ENCODE results near the gene PPP1R16B.

The PPP1R16B gene

GRCh38 chr20:38827770-38828281 lies 22.3 kb downstream of the PPP1R16B start:
- TF ChIP-seq POLR2A (IDR thresholded peaks at IDR 0.05; ENCODE audit: low read depth, low read length) = no peak
- FAIRE-seq = no peak
- no peak for DNase-seq (ENCODE audit: insufficient read length, low spot score)

GRCh38 chr20:38828514-38829295 lies 23.2 kb downstream of the PPP1R16B start:
- FAIRE-seq (no peak), DNase-seq (ENCODE audit: insufficient read length, low spot score) (no peak)
- TF ChIP-seq POLR2A (IDR thresholded peaks at IDR 0.05; ENCODE audit: low read depth, low read length) = no peak

- TF ChIP-seq POLR2A (IDR thresholded peaks at IDR 0.05; ENCODE audit: low read depth, low read length) = no peak
- FAIRE-seq = no peak
- no peak for DNase-seq (ENCODE audit: insufficient read length, low spot score)
Measured at GRCh38 chr20:38829296-38829875, 23.9 kb downstream of the PPP1R16B start.

GRCh38 chr20:38830356-38830755 lies 24.9 kb downstream of the PPP1R16B start:
- TF ChIP-seq POLR2A (IDR thresholded peaks at IDR 0.05; ENCODE audit: low read depth, low read length) = no peak
- DNase-seq (ENCODE audit: insufficient read length, low spot score) = no peak
- FAIRE-seq = no peak

GRCh38 chr20:38831049-38831691 lies 25.7 kb downstream of the PPP1R16B start:
- DNase-seq (ENCODE audit: insufficient read length, low spot score) (no peak), FAIRE-seq (no peak)
- no peak for TF ChIP-seq POLR2A (IDR thresholded peaks at IDR 0.05; ENCODE audit: low read depth, low read length)

GRCh38 chr20:38831995-38832620 lies 26.6 kb downstream of the PPP1R16B start:
- FAIRE-seq = no peak
- no peak for DNase-seq (ENCODE audit: insufficient read length, low spot score)
- no peak for TF ChIP-seq POLR2A (IDR thresholded peaks at IDR 0.05; ENCODE audit: low read depth, low read length)

- FAIRE-seq = no peak
- TF ChIP-seq POLR2A (IDR thresholded peaks at IDR 0.05; ENCODE audit: low read depth, low read length) = no peak
- no peak for DNase-seq (ENCODE audit: insufficient read length, low spot score)
Measured at GRCh38 chr20:38833154-38833856, 27.8 kb downstream of the PPP1R16B start.

- FAIRE-seq (no peak), DNase-seq (ENCODE audit: insufficient read length, low spot score) (no peak)
- no peak for TF ChIP-seq POLR2A (IDR thresholded peaks at IDR 0.05; ENCODE audit: low read depth, low read length)
Measured at GRCh38 chr20:38833857-38834164, 28.3 kb downstream of the PPP1R16B start.

- FAIRE-seq = no peak
- no peak for DNase-seq (ENCODE audit: insufficient read length, low spot score)
Measured at GRCh38 chr20:38834868-38835267, 29.4 kb downstream of the PPP1R16B start.

GRCh38 chr20:38835792-38836191 lies 30.3 kb downstream of the PPP1R16B start:
- TF ChIP-seq POLR2A (IDR thresholded peaks at IDR 0.05; ENCODE audit: low read depth, low read length) = no peak
- FAIRE-seq (no peak), DNase-seq (ENCODE audit: insufficient read length, low spot score) (no peak)

More at GRCh38 chr20:38834868-38835267, 29.4 kb downstream of the PPP1R16B start:
- TF ChIP-seq POLR2A (IDR thresholded peaks at IDR 0.05; ENCODE audit: low read depth, low read length) = no peak

GRCh38 chr20:38836991-38837390 lies 31.5 kb downstream of the PPP1R16B start:
- FAIRE-seq = no peak
- TF ChIP-seq POLR2A (IDR thresholded peaks at IDR 0.05; ENCODE audit: low read depth, low read length) = no peak
- no peak for DNase-seq (ENCODE audit: insufficient read length, low spot score)

- no peak for FAIRE-seq
Measured at GRCh38 chr20:38838326-38838725, 32.8 kb downstream of the PPP1R16B start.

GRCh38 chr20:38839563-38839962 lies 34.1 kb downstream of the PPP1R16B start:
- no peak for FAIRE-seq

More at GRCh38 chr20:38838326-38838725, 32.8 kb downstream of the PPP1R16B start:
- no peak for TF ChIP-seq POLR2A (IDR thresholded peaks at IDR 0.05; ENCODE audit: low read depth, low read length)
- DNase-seq (ENCODE audit: insufficient read length, low spot score) = no peak

More at GRCh38 chr20:38839563-38839962, 34.1 kb downstream of the PPP1R16B start:
- no peak for TF ChIP-seq POLR2A (IDR thresholded peaks at IDR 0.05; ENCODE audit: low read depth, low read length)
- DNase-seq (ENCODE audit: insufficient read length, low spot score) = no peak

Data from H54 (cell line).